Natural killer cell (primary cell): ENCODE results near the gene SYT3. TPM values are rescaled to one million over a fixed set of nuclear protein-coding genes. Genes with fewer than 3 reads are reported as not detected.
"Not testable (repeated sequence)": the region's sequence is repeated elsewhere in the genome, so short reads cannot be mapped to it uniquely, and the experiment has no call there.

ENCODE experiments used
- ATAC-seq, 3 donors: fragments of 150-1000 bp in 2 of 3; fragments of 200-7000 bp in 1 of 3; cut with Tn5 transposase; 1 replicate in 1 of 3; 2 replicates in 2 of 3; pipeline ENCODE4 v1.10.0; 2021; ENCODE audit warnings: mild to moderate bottlenecking in 2 of 3, moderate library complexity in 2 of 3
- DNase-seq, 2 donors: peaks; one replicate each; pipeline versions ENCODE4 v3.0.0 to v3.0.0-alpha.2; 2013 to 2021; ENCODE audit warnings: mixed read lengths in 1 of 2
- H3K27ac ChIP-seq: one replicate; pipeline ENCODE4 v1.5.1; 2013; ENCODE audit warnings: mild to moderate bottlenecking, low read length
- H3K27me3 ChIP-seq: one replicate; pipeline ENCODE4 v1.6.1; 2013; ENCODE audit warnings: low read length; ENCODE audit not compliant: control insufficient read depth, insufficient read depth
- H3K36me3 ChIP-seq: one replicate; pipeline ENCODE4 v1.6.1; 2013; ENCODE audit warnings: low read length; ENCODE audit not compliant: control insufficient read depth, insufficient read depth
- H3K4me1 ChIP-seq: one replicate; pipeline ENCODE4 v1.6.1; 2013; ENCODE audit warnings: low read length; ENCODE audit not compliant: control insufficient read depth, insufficient read depth
- H3K4me3 ChIP-seq: one replicate; pipeline ENCODE4 v1.5.1; 2013; ENCODE audit warnings: low read length
- H3K9me3 ChIP-seq: one replicate; pipeline ENCODE4 v1.6.1; 2013; ENCODE audit warnings: low read length; ENCODE audit not compliant: control insufficient read depth, insufficient read depth
- H3K27ac Mint-ChIP-seq, 2 donors: one replicate each; pipeline ENCODE4 v1.8.0; 2022; ENCODE audit warnings: mild to moderate bottlenecking in 2 of 2, mixed read lengths in 2 of 2, moderate library complexity in 1 of 2
- H3K27me3 Mint-ChIP-seq, 2 donors: one replicate each; pipeline ENCODE4 v1.8.0; 2022; ENCODE audit warnings: low read depth in 2 of 2, mixed read lengths in 2 of 2
- H3K36me3 Mint-ChIP-seq: one replicate; pipeline ENCODE4 v1.8.0; 2022; ENCODE audit warnings: mixed read lengths
- H3K4me1 Mint-ChIP-seq, 2 donors: one replicate each; pipeline ENCODE4 v1.8.0; 2022; ENCODE audit warnings: mixed read lengths in 2 of 2
- H3K4me3 Mint-ChIP-seq: one replicate; pipeline ENCODE4 v1.8.0; 2022; ENCODE audit warnings: mild to moderate bottlenecking, moderate library complexity, mixed read lengths
- H3K9me3 Mint-ChIP-seq, 2 donors: one replicate each; pipeline ENCODE4 v1.8.0; 2022; ENCODE audit warnings: mixed read lengths in 2 of 2
- CTCF ChIP-seq: fragments of 200-600 bp; IDR thresholded peaks from one replicate; pipeline ENCODE4 v1.8.0; 2022; ENCODE audit warnings: antibody characterized with exemption
- WGBS: methylation state at CpG from one replicate; pipeline ENCODE4 v1.1.7; 2013; ENCODE audit warnings: missing lambda C conversion rate; ENCODE audit not compliant: insufficient coverage; 5-methylcytosine and 5-hydroxymethylcytosine counted together
- intact Hi-C: fragments of 100-400 bp; cut with micrococcal nuclease; formaldehyde crosslinking; loops from one replicate; pipeline ENCODE4 v1.14.2; 2022
- total RNA-seq, 4 donors: library from RNA; stranded (reverse); fragments of 120-200 nt in 1 of 4; gene quantifications; one replicate each; pipeline versions ENCODE4 v1.2.3 to v1.2.4, GENCODE V29; 2013 to 2022

Gene SYT3
- total RNA-seq, 3 donors from 2014 or later (not counting 1 experiment from before 2014, with no cell fraction given): not detected

GRCh38 chr19:50580240-50580639, 59.4 kb downstream of the SYT3 start:
- no peak overlapping the region for H3K27ac Mint-ChIP-seq
- WGBS: 90% methylated on average over 6 of the region's 6 CpGs
- intact Hi-C loops: no loop called here
- no peaks in the 10 kb centered on the region for H3K9me3 ChIP-seq
- H3K36me3 ChIP-seq: no peaks in the 10 kb centered on the region
- no peak overlapping the region for H3K27ac ChIP-seq
- no peak for ATAC-seq
- DNase-seq: no peak
- H3K36me3 Mint-ChIP-seq: no peaks in the 10 kb centered on the region
- no peak overlapping the region for H3K4me3 ChIP-seq
- TF ChIP-seq CTCF: no peak
- no peaks in the 10 kb centered on the region for H3K4me1 Mint-ChIP-seq
- no peaks in the 10 kb centered on the region for H3K9me3 Mint-ChIP-seq
- H3K27me3 ChIP-seq: no peaks in the 10 kb centered on the region
- H3K4me3 Mint-ChIP-seq: no peak overlapping the region
- no peaks in the 10 kb centered on the region for H3K4me1 ChIP-seq
- peaks cover 5 to 9% of the 10 kb centered on the region in 2 donors for H3K27me3 Mint-ChIP-seq

- WGBS: 89% methylated on average over 1 of the region's 3 CpGs
- not testable (repeated sequence) for H3K4me3 Mint-ChIP-seq
Observed at GRCh38 chr19:50576769-50577168, 62.9 kb downstream of the SYT3 start.

DNA sequence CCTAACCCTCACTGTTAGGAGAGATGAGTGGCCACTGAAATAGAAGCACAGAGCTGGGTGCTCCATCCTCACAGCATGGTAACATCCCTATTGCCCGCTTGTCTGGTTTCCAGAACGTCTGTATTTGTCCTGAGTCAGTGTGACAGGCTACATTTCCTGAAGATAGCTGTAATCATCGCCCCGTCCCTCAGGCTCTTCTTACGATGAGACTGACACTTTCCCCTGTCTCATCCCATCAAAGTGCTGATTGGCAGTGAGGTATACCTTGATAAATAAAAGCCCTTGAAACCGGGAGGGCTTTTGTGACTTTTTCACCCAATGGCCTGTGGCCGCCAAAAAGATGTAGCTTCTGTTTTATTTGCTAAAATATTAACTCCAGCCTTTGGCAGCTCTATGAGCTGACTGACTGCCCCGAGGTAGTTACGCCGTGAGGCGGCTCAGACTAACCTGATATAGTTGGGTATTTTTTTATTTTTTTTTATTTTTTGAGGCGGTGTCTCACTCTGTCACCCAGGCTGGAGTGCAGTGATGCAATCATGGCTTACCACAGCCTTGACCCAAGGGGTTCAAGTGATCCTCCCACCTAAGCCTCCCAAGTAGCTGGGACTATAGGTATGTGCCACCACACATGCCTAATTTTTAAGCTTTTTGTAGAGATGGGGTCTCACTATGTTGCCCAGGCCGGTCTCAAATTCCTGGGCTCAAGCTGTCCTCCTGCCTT, 65.8 kb downstream of the SYT3 start:
- Mint-ChIP-seq H3K36me3 (no peaks in the 10 kb centered on the region), H3K4me1 (no peaks in the 10 kb centered on the region), H3K4me3 (no peak overlapping the region), H3K27me3 (peaks cover 12 to 22% of the 10 kb centered on the region in 2 donors), H3K9me3 (no peaks in the 10 kb centered on the region), H3K27ac (no peak overlapping the region)
- intact Hi-C loops: no loop called here
- Histone ChIP-seq H3K9me3 (no peaks in the 10 kb centered on the region), H3K36me3 (no peaks in the 10 kb centered on the region), H3K4me1 (no peaks in the 10 kb centered on the region), H3K4me3 (no peak overlapping the region), H3K27ac (no peak overlapping the region), H3K27me3 (no peaks in the 10 kb centered on the region)
- 79% methylated on average over 13 of the region's 13 CpGs for WGBS
- ATAC-seq (no peak), DNase-seq (no peak)
- no peak for TF ChIP-seq CTCF

More at GRCh38 chr19:50576769-50577168, 62.9 kb downstream of the SYT3 start:
- H3K4me1 ChIP-seq, H3K4me1 Mint-ChIP-seq, H3K27ac ChIP-seq, H3K27ac Mint-ChIP-seq, H3K36me3 ChIP-seq, H3K4me3 ChIP-seq, H3K9me3 ChIP-seq, ATAC-seq, intact Hi-C loops, H3K27me3 Mint-ChIP-seq, H3K27me3 ChIP-seq, H3K9me3 Mint-ChIP-seq, H3K36me3 Mint-ChIP-seq, DNase-seq: not testable (repeated sequence)

Other genes starting within 250 kb of the SYT3 start
- 1 to 10 TPM in 1 of 3 donors, under 1 TPM in 2; 0.77 to 2.8 (median 0.78) TPM for gene SPIB, start 220.9 kb downstream of the SYT3 start, total RNA-seq
- under 1 TPM in 2 of 3 donors, not detected in 1; 0.09 to 0.15 TPM for gene MYBPC2, start 207.0 kb downstream of the SYT3 start, total RNA-seq
- 10 to 100 TPM; 79.5 to 85.1 (median 80.1) TPM for gene EMC10, start 163.4 kb downstream of the SYT3 start, total RNA-seq
- under 1 TPM in 1 of 3 donors, not detected in 2; 0.59 TPM for gene GARIN5A, start 163.0 kb downstream of the SYT3 start, total RNA-seq
- 10 to 100 TPM; 18.8 to 22.0 (median 20.3) TPM for gene JOSD2, start 128.7 kb downstream of the SYT3 start, total RNA-seq
- not detected for gene ASPDH, start 126.0 kb downstream of the SYT3 start, total RNA-seq
- gene LRRC4B, start 71.4 kb downstream of the SYT3 start, total RNA-seq: not detected
- not detected for gene C19orf81, start 9.6 kb upstream of the SYT3 start, total RNA-seq
- under 1 TPM; 0.05 to 0.75 (median 0.20) TPM for gene SHANK1, start 79.9 kb upstream of the SYT3 start, total RNA-seq
- 1 to 10 TPM; 2.3 to 4.0 (median 3.3) TPM for gene CLEC11A, start 83.5 kb upstream of the SYT3 start, total RNA-seq
- gene GPR32, start 130.6 kb upstream of the SYT3 start, total RNA-seq: not detected
- not detected for gene ACP4, start 150.5 kb upstream of the SYT3 start, total RNA-seq
- gene KLK1, start 183.9 kb upstream of the SYT3 start, total RNA-seq: not detected
- not detected for gene KLK15, start 193.7 kb upstream of the SYT3 start, total RNA-seq
- gene KLK3, start 215.0 kb upstream of the SYT3 start, total RNA-seq: not detected
- not detected for gene KLK2, start 233.6 kb upstream of the SYT3 start, total RNA-seq